ENCODE data around the gene TBXA2R.

The TBXA2R gene

DNA sequence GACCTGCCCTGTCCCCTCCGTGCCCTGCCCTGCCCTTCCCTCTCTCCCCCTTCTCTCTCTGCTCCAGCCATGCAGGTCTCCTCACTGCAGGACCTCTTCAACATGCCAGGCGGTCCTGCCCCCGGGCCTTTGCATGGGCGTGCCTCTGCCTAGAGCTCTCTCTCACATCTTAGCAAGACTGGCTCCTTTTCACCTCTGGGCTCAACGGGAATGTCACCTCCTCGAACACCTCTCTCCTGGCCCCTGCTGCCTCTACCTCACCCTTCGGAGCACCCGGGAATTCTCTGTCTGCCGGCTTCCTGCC lies 54.9 kb downstream of the TBXA2R start:
- no peak for DNase-seq (ENCODE audit: low spot score)

DNA sequence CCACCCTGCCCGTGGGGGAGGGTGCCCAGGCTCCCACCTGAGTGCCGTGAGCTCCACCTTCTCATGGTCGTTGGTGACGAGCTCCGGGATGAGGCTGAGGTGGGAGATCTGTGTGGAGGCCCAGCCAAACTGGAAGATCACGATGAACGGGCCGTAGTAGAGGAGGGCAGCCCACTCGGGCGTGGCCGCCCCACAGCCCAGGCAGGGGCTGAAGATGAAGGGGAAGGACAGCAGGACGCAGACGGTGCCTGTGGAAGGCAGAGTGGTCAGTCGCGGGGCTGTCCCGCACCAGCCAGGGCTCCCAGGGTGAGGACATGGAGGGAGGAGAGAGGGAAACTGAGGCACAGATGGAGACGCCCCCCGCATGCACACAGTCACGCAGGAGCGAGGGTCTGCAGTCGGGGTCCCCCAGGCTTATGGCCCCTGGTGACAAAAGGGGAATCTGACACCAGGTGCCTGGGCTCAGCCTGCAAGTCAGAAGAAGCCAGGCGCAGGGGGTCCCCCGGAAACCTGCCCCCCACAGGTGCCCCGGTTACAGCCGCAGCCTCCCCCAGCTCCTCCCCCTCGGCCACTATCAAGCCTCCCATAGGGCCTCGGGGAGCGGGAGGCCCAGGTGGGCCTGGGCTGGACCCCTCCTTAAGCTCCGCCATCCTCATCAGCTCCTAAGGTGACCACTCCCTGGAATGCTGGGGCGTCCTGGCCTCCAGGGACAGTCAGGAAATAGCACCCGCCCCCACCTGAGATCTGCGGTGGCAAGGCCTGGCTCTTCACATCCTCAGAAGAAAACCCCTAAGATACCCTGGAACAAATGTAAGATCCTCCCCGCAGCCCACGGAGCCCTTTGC lies 55.5 kb downstream of the TBXA2R start:
- DNase-seq (ENCODE audit: low spot score) = no peak

- DNase-seq (ENCODE audit: low spot score) = no peak
These were observed 56.9 kb downstream of the TBXA2R start for GRCh38 chr19:3549816-3550215.

DNA sequence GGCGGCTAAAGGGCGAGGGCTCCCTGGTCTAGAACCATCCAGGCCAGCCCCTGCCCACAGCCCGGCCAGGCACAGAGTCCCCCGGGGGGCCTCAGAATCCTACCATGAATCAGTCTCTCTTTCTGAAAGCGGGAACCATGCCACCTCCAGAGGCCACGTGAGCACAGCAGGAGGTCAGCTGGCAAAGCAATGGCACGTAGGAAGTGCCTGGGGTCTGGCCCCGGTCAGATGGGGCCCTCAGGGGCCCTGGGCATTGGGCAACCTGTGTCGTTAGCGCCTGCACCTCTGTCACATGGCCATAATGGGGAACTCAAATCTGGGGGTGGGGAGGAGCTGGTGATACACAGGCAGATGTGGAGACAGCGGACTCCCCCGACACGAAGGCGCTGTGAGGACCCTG lies 58.1 kb downstream of the TBXA2R start:
- DNase-seq (ENCODE audit: low spot score) = no peak

- DNase-seq (ENCODE audit: low spot score) = no peak
These were observed 58.9 kb downstream of the TBXA2R start for GRCh38 chr19:3547767-3548282.

DNA sequence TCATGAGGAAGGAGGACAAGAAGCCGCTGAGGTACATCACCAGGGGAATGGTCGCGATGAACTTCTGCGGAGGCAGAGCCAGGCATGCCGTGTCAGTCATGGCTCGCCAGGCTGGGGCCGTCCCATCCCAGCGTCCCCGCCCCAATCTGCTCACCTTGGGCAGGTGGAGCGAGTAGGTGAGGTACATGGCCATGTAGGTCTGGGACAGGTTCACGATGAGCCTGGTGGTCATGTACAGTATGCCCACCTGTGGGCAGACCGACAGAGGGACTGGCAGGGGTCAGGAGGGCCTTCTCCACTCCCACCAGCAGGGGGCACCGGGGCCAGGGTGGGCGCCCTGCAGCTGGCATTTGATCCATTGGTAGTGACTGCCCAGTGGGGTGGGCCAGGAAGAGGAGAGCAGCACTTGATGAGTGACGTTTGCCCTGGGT lies 59.4 kb downstream of the TBXA2R start:
- peak; percentile 30 for DNase-seq (ENCODE audit: low spot score)

- no peak for DNase-seq (ENCODE audit: low spot score)
These were observed 60.6 kb downstream of the TBXA2R start for GRCh38 chr19:3546119-3546518.

DNA sequence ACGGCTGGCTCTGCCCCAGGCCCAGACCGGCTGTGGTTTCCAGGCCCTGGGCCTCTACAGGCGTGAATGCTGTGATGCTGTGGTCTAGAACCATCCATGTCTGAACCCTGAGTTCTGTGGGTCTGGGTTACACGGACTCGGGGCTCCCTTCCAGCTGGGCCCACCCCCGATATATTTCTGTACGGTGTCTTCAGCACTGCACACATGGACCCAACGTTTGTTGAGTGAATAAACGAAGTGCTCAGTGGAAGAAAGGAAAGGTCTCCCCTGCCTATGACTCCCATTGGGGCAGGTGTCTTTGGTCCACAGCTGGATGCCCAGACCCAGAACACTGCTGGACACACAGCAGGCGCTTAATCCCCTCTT lies 61.0 kb downstream of the TBXA2R start:
- DNase-seq (ENCODE audit: low spot score) = no peak

- DNase-seq (ENCODE audit: low spot score) = peak; percentile 48
These were observed 61.7 kb downstream of the TBXA2R start for GRCh38 chr19:3544742-3545668.

All from RKO (cell line).